Fibroblast of lung (primary cell): ENCODE measurements around the gene AMOTL1.

Source experiments
- CTCF ChIP-seq, 2 donors: IDR thresholded peaks in 1 of 2; conservative IDR thresholded peaks in 1 of 2; 1 replicate in 1 of 2; 2 replicates in 1 of 2; pipeline ENCODE4 v1.5.1; 2011 to 2012; ENCODE audit warnings: low read length in 2 of 2, control low read depth in 1 of 2, inconsistent platforms in 1 of 2, low read depth in 1 of 2, mild to moderate bottlenecking in 1 of 2
- EZH2 ChIP-seq: IDR thresholded peaks from 2 replicates; pipeline ENCODE4 v1.5.1; 2012; ENCODE audit warnings: low read length, control low read depth, mild to moderate bottlenecking; ENCODE audit errors: missing control alignments

DNA sequence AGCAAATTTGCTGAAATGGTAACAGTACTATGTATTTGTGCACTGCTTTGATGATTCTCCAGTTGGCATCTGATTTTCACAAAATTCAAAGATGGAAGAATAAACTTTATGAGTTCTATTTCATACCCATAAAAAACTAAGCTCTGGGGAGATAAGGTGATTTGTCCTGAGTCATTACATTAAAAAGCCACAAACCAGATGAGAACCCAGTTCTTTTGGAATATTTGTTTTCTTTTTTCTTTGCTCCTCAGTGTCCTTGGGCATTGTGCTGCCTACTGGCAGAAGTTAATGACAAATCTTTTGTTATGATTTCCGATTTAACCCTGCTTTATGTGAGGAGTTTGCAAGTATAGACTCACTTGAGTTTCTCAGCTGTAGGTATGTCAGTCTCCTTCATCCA lies 45.4 kb upstream of the AMOTL1 start:
- no peak for TF ChIP-seq CTCF (conservative IDR thresholded peaks at IDR 0.05 in 1 of 2, IDR thresholded peaks at IDR 0.05 in 1 of 2; ENCODE audit: low read depth in 1 of 2, low read length in 2 of 2)
- no peak for TF ChIP-seq EZH2
